Measurements from ENCODE around the gene CABP4.

DNA sequence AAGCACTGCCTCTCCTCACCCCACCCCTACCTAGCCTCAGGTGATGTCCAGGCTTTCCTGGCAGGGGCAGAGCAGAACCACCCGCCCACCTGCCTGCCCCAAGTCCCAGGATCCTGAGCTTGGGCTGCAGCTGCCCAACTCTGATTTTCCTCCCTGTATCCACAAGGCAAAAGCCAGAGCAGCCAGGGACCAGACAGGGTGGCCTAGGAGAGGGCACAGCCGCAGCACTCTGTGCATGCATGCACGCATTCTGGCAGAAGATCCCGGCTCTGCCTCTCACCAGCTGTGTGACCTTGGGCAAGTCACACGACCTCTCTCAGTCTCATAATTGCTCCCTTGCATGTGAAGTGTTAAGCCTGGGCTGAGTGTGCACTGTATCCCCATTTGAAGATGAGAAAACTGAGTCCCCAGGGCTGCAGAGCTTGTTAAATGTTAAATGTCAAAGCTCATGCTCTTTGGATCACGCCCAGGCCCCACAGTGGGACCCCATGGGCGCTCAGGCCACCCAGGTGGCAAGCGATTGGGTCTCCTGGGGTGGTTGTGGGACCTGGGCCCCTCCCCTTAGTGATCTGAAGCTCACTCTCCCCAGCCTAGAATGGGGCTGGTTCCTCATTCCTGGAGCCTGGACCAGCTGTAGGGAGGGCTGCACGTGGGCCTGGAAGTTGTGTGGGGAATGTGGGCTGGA is 42.5 kb upstream of the CABP4 start:
- TF ChIP-seq, protein P1, sequence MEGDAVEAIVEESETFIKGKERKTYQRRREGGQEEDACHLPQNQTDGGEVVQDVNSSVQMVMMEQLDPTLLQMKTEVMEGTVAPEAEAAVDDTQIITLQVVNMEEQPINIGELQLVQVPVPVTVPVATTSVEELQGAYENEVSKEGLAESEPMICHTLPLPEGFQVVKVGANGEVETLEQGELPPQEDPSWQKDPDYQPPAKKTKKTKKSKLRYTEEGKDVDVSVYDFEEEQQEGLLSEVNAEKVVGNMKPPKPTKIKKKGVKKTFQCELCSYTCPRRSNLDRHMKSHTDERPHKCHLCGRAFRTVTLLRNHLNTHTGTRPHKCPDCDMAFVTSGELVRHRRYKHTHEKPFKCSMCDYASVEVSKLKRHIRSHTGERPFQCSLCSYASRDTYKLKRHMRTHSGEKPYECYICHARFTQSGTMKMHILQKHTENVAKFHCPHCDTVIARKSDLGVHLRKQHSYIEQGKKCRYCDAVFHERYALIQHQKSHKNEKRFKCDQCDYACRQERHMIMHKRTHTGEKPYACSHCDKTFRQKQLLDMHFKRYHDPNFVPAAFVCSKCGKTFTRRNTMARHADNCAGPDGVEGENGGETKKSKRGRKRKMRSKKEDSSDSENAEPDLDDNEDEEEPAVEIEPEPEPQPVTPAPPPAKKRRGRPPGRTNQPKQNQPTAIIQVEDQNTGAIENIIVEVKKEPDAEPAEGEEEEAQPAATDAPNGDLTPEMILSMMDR (conservative IDR thresholded peaks at IDR 0.05 in 1 of 2, IDR thresholded peaks at IDR 0.05 in 1 of 2; ENCODE audit: extremely low read depth in 1 of 2, insufficient read depth in 1 of 2, low read depth in 1 of 2, low read length in 2 of 2): no peak
- TF ChIP-seq EZH2 (IDR thresholded peaks at IDR 0.05; ENCODE audit: borderline replicate concordance, low read length): no peak

Data from mammary epithelial cell (primary cell).